Measurements from ENCODE around the gene TGFB1. TPM values are rescaled to one million over a fixed set of nuclear protein-coding genes. Genes with fewer than 3 reads are reported as not detected.

Gene TGFB1
- total and polyA plus RNA-seq, 2 of the 13 experiments (the other 11 are each of a cell fraction or from before 2014, with no cell fraction given): 4.1 to 5.4 TPM

DNA sequence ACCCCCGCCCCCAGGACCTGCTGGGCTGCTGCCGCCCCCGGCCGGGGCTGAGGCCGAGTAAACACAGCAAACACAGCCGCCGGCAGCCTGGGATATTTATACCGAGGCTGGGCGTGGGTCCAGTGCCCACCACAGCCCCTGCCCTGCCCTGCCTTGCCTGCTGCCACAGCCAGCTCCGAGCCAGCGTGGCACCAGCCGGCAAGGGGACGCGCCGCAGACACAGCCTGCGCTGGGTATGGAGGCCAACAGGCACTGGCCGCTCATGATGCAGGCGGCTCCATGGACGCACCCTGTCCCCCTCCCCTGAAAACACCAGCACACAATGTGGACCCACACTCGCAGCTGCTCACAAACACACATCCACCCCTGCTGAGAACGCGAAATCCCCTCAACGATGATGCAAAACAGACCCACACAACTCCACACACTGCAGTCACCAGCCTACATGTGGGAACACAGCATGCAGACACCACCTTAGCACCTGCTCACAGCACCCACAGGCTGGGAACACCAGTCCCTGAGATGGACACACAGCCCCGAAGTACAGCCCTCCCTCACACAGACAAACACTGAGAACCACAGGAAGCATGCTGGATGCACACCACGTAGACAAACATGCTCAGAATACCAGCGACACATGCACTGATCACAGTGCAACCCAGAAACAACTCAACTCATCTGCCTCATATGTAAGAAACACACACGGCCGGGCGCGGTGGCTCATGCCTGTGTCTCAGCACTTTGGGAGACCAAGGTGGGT, 27.6 kb downstream of the TGFB1 start (continued):
- TF ChIP-seq, protein P1, sequence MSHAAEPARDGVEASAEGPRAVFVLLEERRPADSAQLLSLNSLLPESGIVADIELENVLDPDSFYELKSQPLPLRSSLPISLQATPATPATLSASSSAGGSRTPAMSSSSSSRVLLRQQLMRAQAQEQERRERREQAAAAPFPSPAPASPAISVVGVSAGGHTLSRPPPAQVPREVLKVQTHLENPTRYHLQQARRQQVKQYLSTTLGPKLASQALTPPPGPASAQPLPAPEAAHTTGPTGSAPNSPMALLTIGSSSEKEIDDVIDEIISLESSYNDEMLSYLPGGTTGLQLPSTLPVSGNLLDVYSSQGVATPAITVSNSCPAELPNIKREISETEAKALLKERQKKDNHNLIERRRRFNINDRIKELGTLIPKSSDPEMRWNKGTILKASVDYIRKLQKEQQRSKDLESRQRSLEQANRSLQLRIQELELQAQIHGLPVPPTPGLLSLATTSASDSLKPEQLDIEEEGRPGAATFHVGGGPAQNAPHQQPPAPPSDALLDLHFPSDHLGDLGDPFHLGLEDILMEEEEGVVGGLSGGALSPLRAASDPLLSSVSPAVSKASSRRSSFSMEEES (CRISPR knock-in tag; IDR thresholded peaks at IDR 0.05): no peak
- peak; percentile 45; the same call in 1 of the 2 replicates for TF ChIP-seq AKAP8 (CRISPR knock-in tag; IDR thresholded peaks at IDR 0.05)
- TF ChIP-seq TFAP4 (IDR thresholded peaks at IDR 0.05; ENCODE audit: borderline replicate concordance, low read depth): no peak
- peak; percentile 34; the same call in 1 of the 2 replicates for TF ChIP-seq MYC (CRISPR knock-in tag; IDR thresholded peaks at IDR 0.05; ENCODE audit: borderline replicate concordance)
- 0 out of 2 replicates have a peak, but pooled peaks have one; percentile 24 for TF ChIP-seq SRY (CRISPR knock-in tag; IDR thresholded peaks at IDR 0.05)
- TF ChIP-seq, protein P2, sequence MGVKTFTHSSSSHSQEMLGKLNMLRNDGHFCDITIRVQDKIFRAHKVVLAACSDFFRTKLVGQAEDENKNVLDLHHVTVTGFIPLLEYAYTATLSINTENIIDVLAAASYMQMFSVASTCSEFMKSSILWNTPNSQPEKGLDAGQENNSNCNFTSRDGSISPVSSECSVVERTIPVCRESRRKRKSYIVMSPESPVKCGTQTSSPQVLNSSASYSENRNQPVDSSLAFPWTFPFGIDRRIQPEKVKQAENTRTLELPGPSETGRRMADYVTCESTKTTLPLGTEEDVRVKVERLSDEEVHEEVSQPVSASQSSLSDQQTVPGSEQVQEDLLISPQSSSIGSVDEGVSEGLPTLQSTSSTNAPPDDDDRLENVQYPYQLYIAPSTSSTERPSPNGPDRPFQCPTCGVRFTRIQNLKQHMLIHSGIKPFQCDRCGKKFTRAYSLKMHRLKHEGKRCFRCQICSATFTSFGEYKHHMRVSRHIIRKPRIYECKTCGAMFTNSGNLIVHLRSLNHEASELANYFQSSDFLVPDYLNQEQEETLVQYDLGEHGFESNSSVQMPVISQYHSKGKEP (CRISPR knock-in tag; IDR thresholded peaks at IDR 0.05): no peak
- TF ChIP-seq, protein P3, sequence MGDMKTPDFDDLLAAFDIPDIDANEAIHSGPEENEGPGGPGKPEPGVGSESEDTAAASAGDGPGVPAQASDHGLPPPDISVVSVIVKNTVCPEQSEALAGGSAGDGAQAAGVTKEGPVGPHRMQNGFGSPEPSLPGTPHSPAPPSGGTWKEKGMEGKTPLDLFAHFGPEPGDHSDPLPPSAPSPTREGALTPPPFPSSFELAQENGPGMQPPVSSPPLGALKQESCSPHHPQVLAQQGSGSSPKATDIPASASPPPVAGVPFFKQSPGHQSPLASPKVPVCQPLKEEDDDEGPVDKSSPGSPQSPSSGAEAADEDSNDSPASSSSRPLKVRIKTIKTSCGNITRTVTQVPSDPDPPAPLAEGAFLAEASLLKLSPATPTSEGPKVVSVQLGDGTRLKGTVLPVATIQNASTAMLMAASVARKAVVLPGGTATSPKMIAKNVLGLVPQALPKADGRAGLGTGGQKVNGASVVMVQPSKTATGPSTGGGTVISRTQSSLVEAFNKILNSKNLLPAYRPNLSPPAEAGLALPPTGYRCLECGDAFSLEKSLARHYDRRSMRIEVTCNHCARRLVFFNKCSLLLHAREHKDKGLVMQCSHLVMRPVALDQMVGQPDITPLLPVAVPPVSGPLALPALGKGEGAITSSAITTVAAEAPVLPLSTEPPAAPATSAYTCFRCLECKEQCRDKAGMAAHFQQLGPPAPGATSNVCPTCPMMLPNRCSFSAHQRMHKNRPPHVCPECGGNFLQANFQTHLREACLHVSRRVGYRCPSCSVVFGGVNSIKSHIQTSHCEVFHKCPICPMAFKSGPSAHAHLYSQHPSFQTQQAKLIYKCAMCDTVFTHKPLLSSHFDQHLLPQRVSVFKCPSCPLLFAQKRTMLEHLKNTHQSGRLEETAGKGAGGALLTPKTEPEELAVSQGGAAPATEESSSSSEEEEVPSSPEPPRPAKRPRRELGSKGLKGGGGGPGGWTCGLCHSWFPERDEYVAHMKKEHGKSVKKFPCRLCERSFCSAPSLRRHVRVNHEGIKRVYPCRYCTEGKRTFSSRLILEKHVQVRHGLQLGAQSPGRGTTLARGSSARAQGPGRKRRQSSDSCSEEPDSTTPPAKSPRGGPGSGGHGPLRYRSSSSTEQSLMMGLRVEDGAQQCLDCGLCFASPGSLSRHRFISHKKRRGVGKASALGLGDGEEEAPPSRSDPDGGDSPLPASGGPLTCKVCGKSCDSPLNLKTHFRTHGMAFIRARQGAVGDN (CRISPR knock-in tag; IDR thresholded peaks at IDR 0.05): peak; percentile 67
- TF ChIP-seq KMT2A (CRISPR knock-in tag; IDR thresholded peaks at IDR 0.05): no peak
- no peak for TF ChIP-seq ZNF703 (CRISPR knock-in tag; IDR thresholded peaks at IDR 0.05; ENCODE audit: borderline replicate concordance)
- TF ChIP-seq CBX5 (CRISPR knock-in tag; IDR thresholded peaks at IDR 0.05; ENCODE audit: borderline replicate concordance): no peak
- no peak for TF ChIP-seq CENPX (CRISPR knock-in tag; IDR thresholded peaks at IDR 0.05)
- TF ChIP-seq ZNF205 (CRISPR knock-in tag; IDR thresholded peaks at IDR 0.05): no peak
- no peak for TF ChIP-seq ZNF546 (CRISPR knock-in tag; conservative IDR thresholded peaks at IDR 0.05)
- no peak for TF ChIP-seq FOXK2 (IDR thresholded peaks at IDR 0.05)
- no peak for TF ChIP-seq KLF15 (CRISPR knock-in tag; IDR thresholded peaks at IDR 0.05; ENCODE audit: borderline replicate concordance)
- TF ChIP-seq ZNF501 (CRISPR knock-in tag; IDR thresholded peaks at IDR 0.05): peak; percentile 46; the same call in 1 of the 2 replicates
- TF ChIP-seq NFE2 (CRISPR knock-in tag; IDR thresholded peaks at IDR 0.05): no peak
- no peak for TF ChIP-seq CHCHD3 (CRISPR knock-in tag; IDR thresholded peaks at IDR 0.05)
- TF ChIP-seq KAT7 (CRISPR knock-in tag; IDR thresholded peaks at IDR 0.05; ENCODE audit: borderline replicate concordance): no peak
- TF ChIP-seq ZNF296 (CRISPR knock-in tag; conservative IDR thresholded peaks at IDR 0.05): no peak
- TF ChIP-seq STAT5B (CRISPR knock-in tag; IDR thresholded peaks at IDR 0.05): no peak
- no peak for TF ChIP-seq ZNF839 (CRISPR knock-in tag; IDR thresholded peaks at IDR 0.05; ENCODE audit: borderline replicate concordance)

All from HepG2 (cell line).